HG03565 (cell line): ENCODE data around the gene ARHGEF4.

Source experiments
- ATAC-seq: cut with Tn5 transposase; IDR thresholded peaks from one replicate; pipeline ENCODE4 v1.9.1; 2021; ENCODE audit warnings: mild to moderate bottlenecking, moderate library complexity; ENCODE audit not compliant: unreplicated experiment

Gene ARHGEF4

GRCh38 chr2:130814931-130815680 lies 21.6 kb upstream of the ARHGEF4 start:
- no peak for ATAC-seq

- no peak for ATAC-seq
Measured at GRCh38 chr2:130818809-130819208, 17.9 kb upstream of the ARHGEF4 start.

- ATAC-seq: no peak
Measured at GRCh38 chr2:130819226-130819607, 17.5 kb upstream of the ARHGEF4 start.

GRCh38 chr2:130819608-130820278 lies 17.0 kb upstream of the ARHGEF4 start:
- ATAC-seq: no peak

GRCh38 chr2:130820279-130820861 lies 16.3 kb upstream of the ARHGEF4 start:
- no peak for ATAC-seq

GRCh38 chr2:130821867-130822266 lies 14.8 kb upstream of the ARHGEF4 start:
- no peak for ATAC-seq

- ATAC-seq: no peak
Measured at GRCh38 chr2:130822766-130823165, 13.9 kb upstream of the ARHGEF4 start.

- no peak for ATAC-seq
Measured at GRCh38 chr2:130823171-130823885, 13.4 kb upstream of the ARHGEF4 start.

GRCh38 chr2:130823886-130824491 lies 12.7 kb upstream of the ARHGEF4 start:
- peak; percentile 32 for ATAC-seq

GRCh38 chr2:130824492-130825061 lies 12.1 kb upstream of the ARHGEF4 start:
- ATAC-seq: peak; percentile 85

GRCh38 chr2:130825231-130825965 lies 11.3 kb upstream of the ARHGEF4 start:
- no peak for ATAC-seq

- no peak for ATAC-seq
Measured at GRCh38 chr2:130825966-130826253, 10.8 kb upstream of the ARHGEF4 start.

- no peak for ATAC-seq
Measured at GRCh38 chr2:130826419-130826818, 10.3 kb upstream of the ARHGEF4 start.

- ATAC-seq: no peak
Measured at GRCh38 chr2:130826821-130827501, 9.8 kb upstream of the ARHGEF4 start.

- no peak for ATAC-seq
Measured at GRCh38 chr2:130827502-130828251, 9.0 kb upstream of the ARHGEF4 start.

- ATAC-seq: no peak
Measured at GRCh38 chr2:130828461-130828860, 8.3 kb upstream of the ARHGEF4 start.

- no peak for ATAC-seq
Measured at GRCh38 chr2:130829015-130829414, 7.7 kb upstream of the ARHGEF4 start.

- no peak for ATAC-seq
Measured at GRCh38 chr2:130830538-130830937, 6.2 kb upstream of the ARHGEF4 start.

- no peak for ATAC-seq
Measured at GRCh38 chr2:130831356-130831755, 5.4 kb upstream of the ARHGEF4 start.
